HG02938 (cell line): ENCODE measurements around the gene OSBPL10.
A peak's percentile ranks its signal among the peaks of the same experiment; 100 is the strongest.
"Not testable (repeated sequence)": the region's sequence is repeated elsewhere in the genome, so short reads cannot be mapped to it uniquely, and the experiment has no call there.

ENCODE experiments used
- ATAC-seq: cut with Tn5 transposase; IDR thresholded peaks from one replicate; pipeline ENCODE4 v1.9.1; 2021; ENCODE audit warnings: mild to moderate bottlenecking, moderate library complexity; ENCODE audit not compliant: unreplicated experiment

OSBPL10 gene

GRCh38 chr3:31981206-31982181 lies at the start of gene OSBPL10, which contains the start of gene ZNF860:
Gene OSBPL10, minus strand, starts transcription at chr3:31981262. Its CDS starts 83 bp downstream, at chr3:31981179.
Gene ZNF860, plus strand, starts transcription at chr3:31981750. Its CDS starts 7,330 bp downstream, at chr3:31989080.
- no peak for ATAC-seq

GRCh38 chr3:32026593-32026992 lies 45.5 kb upstream of the OSBPL10 start:
- ATAC-seq, result no peak

GRCh38 chr3:32022947-32023346 lies 41.9 kb upstream of the OSBPL10 start:
- no peak for ATAC-seq

GRCh38 chr3:32021748-32022147 lies 40.7 kb upstream of the OSBPL10 start:
- no peak for ATAC-seq

DNA sequence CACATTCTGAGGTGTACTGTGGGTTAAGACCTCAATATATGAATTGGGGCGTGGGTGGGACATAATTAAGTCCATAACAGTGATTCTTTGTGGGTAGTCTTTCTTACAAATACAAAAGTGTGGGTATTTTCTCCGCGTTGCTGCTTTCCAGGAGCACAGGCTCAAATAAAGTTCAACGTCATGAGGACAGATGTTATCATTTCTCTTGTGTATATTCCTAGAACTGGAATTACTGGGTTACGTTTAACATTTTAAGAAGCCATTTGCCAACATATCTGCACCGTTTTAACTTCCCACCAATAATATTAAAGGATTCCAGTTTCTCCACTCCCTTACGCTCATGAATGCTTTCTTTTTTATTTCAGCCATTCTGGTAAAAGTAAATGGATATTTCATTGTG lies 40.1 kb upstream of the OSBPL10 start:
- no peak for ATAC-seq

DNA sequence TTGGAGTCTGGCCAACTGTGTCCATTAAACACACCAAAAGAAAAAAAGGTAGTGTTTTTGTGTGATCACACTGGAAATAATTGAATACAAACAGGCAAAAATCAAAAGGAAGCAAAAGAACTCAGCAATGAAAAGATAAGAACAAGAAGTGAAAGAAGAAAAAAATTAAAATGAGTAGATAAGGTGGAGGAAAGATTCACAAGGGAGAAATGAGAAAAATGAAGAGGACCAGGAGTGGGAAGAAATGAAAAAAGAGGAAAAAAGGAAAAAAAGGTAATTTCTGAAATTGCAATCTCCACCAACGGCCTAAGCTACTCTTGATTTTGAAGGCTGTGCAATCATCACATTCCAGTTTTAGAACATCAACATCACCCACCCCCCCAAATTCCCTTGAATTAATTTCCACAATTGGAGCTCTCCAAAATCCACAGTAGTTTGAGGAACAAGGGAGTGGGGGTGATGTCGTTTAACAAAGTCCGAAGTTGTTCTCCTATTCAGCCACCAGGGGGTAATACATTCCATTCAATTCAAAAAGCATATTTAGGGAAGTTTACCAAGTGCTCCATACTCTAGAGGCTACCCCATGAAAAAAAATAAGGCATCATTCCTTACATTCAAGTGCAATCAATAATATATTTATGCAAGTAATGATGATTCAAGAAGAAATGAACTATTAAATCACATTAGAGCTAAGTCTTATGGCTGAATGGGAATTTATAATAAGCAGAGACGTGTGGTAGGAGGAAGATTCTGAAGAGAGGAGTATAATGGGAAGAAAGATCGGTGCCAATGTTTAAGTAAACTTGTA lies 37.9 kb upstream of the OSBPL10 start:
- ATAC-seq, result no peak

DNA sequence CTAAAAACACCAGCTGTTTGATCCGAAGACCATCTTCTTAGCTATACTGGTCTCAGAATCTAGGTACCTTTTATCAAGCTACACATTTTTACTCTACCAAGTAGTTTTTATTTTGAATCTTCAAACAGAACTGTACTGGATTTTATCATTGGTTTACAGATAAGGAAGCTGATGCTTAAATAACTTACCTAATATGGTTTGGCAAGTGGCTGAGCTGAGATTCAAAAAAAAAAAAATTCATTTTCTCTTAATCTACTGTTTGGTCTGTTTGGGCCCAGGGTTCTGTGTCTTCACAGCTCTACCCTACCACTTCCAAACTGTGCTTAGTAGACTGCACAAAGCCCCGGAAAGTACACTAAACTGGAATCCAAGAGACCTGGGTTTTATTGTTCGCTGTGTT lies 36.2 kb upstream of the OSBPL10 start:
- ATAC-seq, result no peak

DNA sequence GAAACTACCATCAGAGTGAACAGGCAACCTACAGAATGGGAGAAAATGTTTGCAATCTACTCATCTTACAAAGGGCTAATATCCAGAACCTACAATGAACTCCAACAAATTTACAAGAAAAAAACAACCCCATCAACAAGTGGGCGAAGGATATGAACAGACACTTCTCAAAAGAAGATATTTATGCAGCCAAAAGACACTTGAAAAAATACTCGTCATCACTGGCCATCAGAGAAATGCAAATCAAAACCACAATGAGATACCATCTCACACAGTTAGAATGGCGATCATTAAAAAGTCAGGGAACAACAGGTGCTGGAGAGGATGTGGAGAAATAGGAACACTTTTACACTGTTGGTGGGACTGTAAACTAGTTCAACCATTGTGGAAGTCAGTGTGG lies 34.6 kb upstream of the OSBPL10 start:
- not testable (repeated sequence) for ATAC-seq

- not testable (repeated sequence) for ATAC-seq
Measured at GRCh38 chr3:32010699-32011098, 29.6 kb upstream of the OSBPL10 start.

DNA sequence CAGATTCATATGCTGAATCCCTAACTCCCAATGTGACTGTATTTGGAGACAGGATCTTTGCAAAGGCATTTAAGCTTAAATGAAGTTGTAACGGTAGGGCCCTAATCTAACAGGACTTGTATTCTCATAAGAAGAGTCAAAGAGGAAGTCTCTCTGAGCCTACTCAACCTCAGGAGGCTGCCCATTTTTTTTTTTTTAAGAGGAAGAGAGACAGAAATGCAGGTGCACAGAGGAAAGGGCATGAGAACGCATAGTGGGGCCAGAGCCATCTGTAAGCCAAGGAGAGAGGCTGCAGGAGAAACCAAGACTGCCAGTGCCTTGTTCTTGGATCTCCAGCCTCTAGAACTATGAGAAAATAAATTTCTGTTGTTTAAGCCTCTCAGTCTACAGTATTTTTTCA lies 28.9 kb upstream of the OSBPL10 start:
- no peak for ATAC-seq

GRCh38 chr3:32009101-32009500 lies 28.0 kb upstream of the OSBPL10 start:
- no peak for ATAC-seq

- no peak for ATAC-seq
Measured at GRCh38 chr3:32004113-32004765, 23.2 kb upstream of the OSBPL10 start.

DNA sequence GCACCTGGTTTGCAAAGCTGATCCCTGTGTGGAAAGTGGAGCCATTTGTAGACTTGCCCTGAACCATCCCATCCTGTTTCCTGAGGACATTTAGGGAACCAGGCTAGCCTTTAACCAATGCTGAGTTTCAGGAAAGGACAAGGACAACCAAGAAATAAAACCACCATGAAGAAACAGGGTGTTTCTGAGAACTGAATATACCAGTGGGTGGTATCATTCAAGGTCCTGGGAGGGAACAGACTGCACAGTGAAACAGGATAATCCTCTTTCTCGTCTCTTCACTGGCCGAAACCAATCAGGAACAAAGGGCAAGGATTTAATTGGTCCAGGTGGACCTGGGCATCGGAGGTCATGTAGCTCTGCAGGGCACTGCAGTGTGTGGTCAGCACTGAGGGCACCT lies 22.3 kb upstream of the OSBPL10 start:
- ATAC-seq, result no peak

- no peak for ATAC-seq
Measured at GRCh38 chr3:32002561-32003368, 21.7 kb upstream of the OSBPL10 start.

GRCh38 chr3:32000877-32001276 lies 19.8 kb upstream of the OSBPL10 start:
- no peak for ATAC-seq

GRCh38 chr3:31999907-32000439 lies 18.9 kb upstream of the OSBPL10 start:
- ATAC-seq, result peak; percentile 80

DNA sequence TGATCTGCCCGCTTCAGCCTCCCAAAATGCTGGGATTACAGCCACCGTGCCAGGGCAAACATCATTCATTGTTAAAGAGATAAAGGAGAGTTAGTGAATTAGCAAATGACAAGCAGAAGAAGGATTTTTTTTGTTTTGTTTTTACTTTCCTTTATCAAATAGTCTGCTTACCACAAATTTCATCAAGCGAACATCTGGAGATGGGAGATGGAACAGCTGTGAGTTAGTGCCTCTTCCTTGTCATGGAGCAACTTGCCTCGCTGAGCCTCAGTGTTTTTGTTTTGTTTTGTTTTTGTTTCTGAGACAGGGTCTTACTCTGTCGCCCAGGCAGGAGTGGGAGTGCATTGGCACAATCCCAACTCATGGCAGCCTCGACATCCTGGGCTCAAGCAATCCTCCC lies 16.4 kb upstream of the OSBPL10 start:
- no peak for ATAC-seq

- no peak for ATAC-seq
Measured at GRCh38 chr3:31996195-31996594, 15.1 kb upstream of the OSBPL10 start.

DNA sequence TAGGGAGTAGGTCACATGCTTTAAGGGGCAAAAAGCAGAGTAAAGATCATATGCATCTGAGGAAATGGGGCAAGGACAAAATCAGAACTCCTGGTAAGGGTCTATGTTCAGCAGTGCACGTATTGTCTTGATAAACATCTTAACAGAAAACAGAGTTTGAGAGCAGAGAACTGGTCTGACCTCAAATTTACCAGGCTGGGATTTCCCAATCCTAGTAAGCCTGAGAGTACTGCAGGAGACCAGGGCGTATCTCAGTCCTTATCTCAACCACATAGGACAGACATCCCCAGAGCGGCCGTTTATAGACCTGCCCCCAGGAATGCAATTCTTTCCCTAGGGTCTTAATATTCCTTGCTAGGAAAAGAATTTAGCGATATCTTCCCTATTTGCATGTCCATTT lies 14.0 kb upstream of the OSBPL10 start:
- not testable (repeated sequence) for ATAC-seq

- ATAC-seq, result no peak
Measured at GRCh38 chr3:31993843-31994242, 12.8 kb upstream of the OSBPL10 start.
